ENCODE results near the gene HSPA14. TPM values are rescaled to one million over a fixed set of nuclear protein-coding genes. Genes with fewer than 3 reads are reported as not detected.

HSPA14 gene
- polyA plus RNA-seq (2011; rRNA removed) = 10.1 and 14.9 TPM in 2 replicates
- polyA minus RNA-seq (2011; rRNA and poly(A)+ RNA removed) = 2.9 and 3.4 TPM in 2 replicates

- H3K4me3 ChIP-seq (ENCODE audit: low read depth, low read length) = peak within 1 kb of the TSS; percentile 93
- peak within 1 kb of the TSS; percentile 87 for H3K27ac ChIP-seq (ENCODE audit: low read depth, low read length)
- H3K9me3 ChIP-seq (ENCODE audit: control insufficient read depth, insufficient read depth, low read length) = peaks cover 7% of the 10 kb centered on the region; the same call in 1 of the 2 replicates
- ChIA-PET CTCF (interaction anchor here (0.6 to 3.8 kb wide), 6 partner anchors 15 to 677 kb away, joined by 3 to 22 read pairs (median 4); no protein-coding TSS in a partner anchor), POLR2A (interaction anchor here (0.5 to 2.8 kb wide), 10 partner anchors 10 to 676 kb away, joined by 3 to 23 read pairs (median 4); partner anchors contain the start of gene SUV39H2)
- no peak for TF ChIP-seq CTCF (IDR thresholded peaks at IDR 0.05; ENCODE audit: low read depth, low read length)
- no peaks in the 10 kb centered on the region for H3K27me3 ChIP-seq (ENCODE audit: control insufficient read depth, insufficient read depth, low read length)
- peak; percentile 99 for DNase-seq (ENCODE audit: low read depth, low spot score)
These were observed at the start of gene HSPA14, which contains the start of the genes CDNF and MSANTD7 for GRCh38 chr10:14837757-14838581. TSS of gene HSPA14 (plus strand) at chr10:14838306. CDS start at chr10:14838403, 97 bp downstream. TSS of gene CDNF (minus strand) at chr10:14838037. CDS start at chr10:14837946, 91 bp downstream. TSS of gene MSANTD7 (plus strand) at chr10:14838306. CDS start at chr10:14842285, 3,979 bp downstream.

GRCh38 chr10:14798636-14799035 lies 39.5 kb upstream of the HSPA14 start:
- DNase-seq (ENCODE audit: low read depth, low spot score) = no peak
- POLR2A ChIA-PET = no interaction called here
- no peak for TF ChIP-seq CTCF (IDR thresholded peaks at IDR 0.05; ENCODE audit: low read depth, low read length)
- H3K27me3 ChIP-seq (ENCODE audit: control insufficient read depth, insufficient read depth, low read length) = peaks cover 28% of the 10 kb centered on the region
- H3K27ac ChIP-seq (ENCODE audit: low read depth, low read length) = no peak overlapping the region
- H3K9me3 ChIP-seq (ENCODE audit: control insufficient read depth, insufficient read depth, low read length) = no peaks in the 10 kb centered on the region
- H3K4me3 ChIP-seq (ENCODE audit: low read depth, low read length) = no peak overlapping the region
- CTCF ChIA-PET = no interaction called here

- Histone ChIP-seq H3K27me3 (ENCODE audit: control insufficient read depth, insufficient read depth, low read length) (peaks cover 28% of the 10 kb centered on the region), H3K4me3 (ENCODE audit: low read depth, low read length) (no peak overlapping the region), H3K9me3 (ENCODE audit: control insufficient read depth, insufficient read depth, low read length) (no peaks in the 10 kb centered on the region), H3K27ac (ENCODE audit: low read depth, low read length) (no peak overlapping the region)
- no peak for TF ChIP-seq CTCF (IDR thresholded peaks at IDR 0.05; ENCODE audit: low read depth, low read length)
- ChIA-PET POLR2A (no interaction called here), CTCF (no interaction called here)
- DNase-seq (ENCODE audit: low read depth, low spot score) = no peak
These were observed 37.7 kb upstream of the HSPA14 start for GRCh38 chr10:14800397-14800796.

GRCh38 chr10:14801723-14802122 lies 36.4 kb upstream of the HSPA14 start:
- peak; percentile 24; the same call in 1 of the 2 replicates for TF ChIP-seq CTCF (IDR thresholded peaks at IDR 0.05; ENCODE audit: low read depth, low read length)
- H3K9me3 ChIP-seq (ENCODE audit: control insufficient read depth, insufficient read depth, low read length) = no peaks in the 10 kb centered on the region
- H3K27ac ChIP-seq (ENCODE audit: low read depth, low read length) = no peak overlapping the region
- POLR2A ChIA-PET = no interaction called here
- DNase-seq (ENCODE audit: low read depth, low spot score) = no peak
- CTCF ChIA-PET = no interaction called here
- peaks cover 28% of the 10 kb centered on the region for H3K27me3 ChIP-seq (ENCODE audit: control insufficient read depth, insufficient read depth, low read length)
- no peak overlapping the region for H3K4me3 ChIP-seq (ENCODE audit: low read depth, low read length)

- H3K27me3 ChIP-seq (ENCODE audit: control insufficient read depth, insufficient read depth, low read length) = peaks cover 28% of the 10 kb centered on the region
- DNase-seq (ENCODE audit: low read depth, low spot score) = no peak
- TF ChIP-seq CTCF (IDR thresholded peaks at IDR 0.05; ENCODE audit: low read depth, low read length) = no peak
- POLR2A ChIA-PET = no interaction called here
- H3K9me3 ChIP-seq (ENCODE audit: control insufficient read depth, insufficient read depth, low read length) = no peaks in the 10 kb centered on the region
- no peak overlapping the region for H3K4me3 ChIP-seq (ENCODE audit: low read depth, low read length)
- CTCF ChIA-PET = no interaction called here
- no peak overlapping the region for H3K27ac ChIP-seq (ENCODE audit: low read depth, low read length)
These were observed 34.3 kb upstream of the HSPA14 start for GRCh38 chr10:14803827-14804226.

All from AG04450 (cell line).